ENCODE data around the gene RNF4. TPM values are rescaled to one million over a fixed set of nuclear protein-coding genes. Genes with fewer than 3 reads are reported as not detected.
"Not testable (repeated sequence)": the region's sequence is repeated elsewhere in the genome, so short reads cannot be mapped to it uniquely, and the experiment has no call there.

Gene RNF4
- total and polyA plus RNA-seq, 10 of the 15 experiments (the other 5 are each of a cell fraction or from before 2014, with no cell fraction given) = 34.9 to 145 (median 76.1) TPM

DNA sequence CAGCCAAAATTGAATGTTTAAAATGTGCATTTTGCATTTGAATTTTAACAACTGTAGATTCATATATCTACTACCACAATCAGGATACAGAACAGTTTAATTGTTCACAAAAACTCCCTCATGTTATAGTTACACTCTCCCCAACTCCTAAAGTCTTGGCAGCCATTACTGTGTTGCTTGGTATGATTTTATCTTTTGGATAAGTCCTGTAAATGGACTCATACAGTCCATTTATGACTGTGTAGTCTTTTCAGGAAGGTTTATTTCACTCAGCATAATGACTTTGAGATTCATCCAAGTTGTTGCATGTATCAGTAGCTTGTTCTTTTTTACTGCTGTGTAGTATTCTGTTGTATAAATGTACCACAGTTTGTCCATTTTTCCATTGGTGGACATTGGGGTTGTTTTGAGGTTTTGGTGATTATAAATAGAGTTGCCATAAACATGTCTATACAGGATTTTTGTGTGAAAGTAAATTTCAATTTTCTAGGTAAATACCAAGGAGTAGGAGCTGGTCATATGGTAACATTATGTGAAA lies 77.4 kb downstream of the RNF4 start:
- peaks cover 2% of the 10 kb centered on the region; the same call in 2 of the 3 replicates for H3K9me3 ChIP-seq (replicated peaks; ENCODE audit: control insufficient read depth, insufficient read depth, low read length)
- POLR2A ChIA-PET = interaction anchor here (0.5 kb wide), 1 partner anchor 41 kb away, joined by 5 read pairs; no protein-coding TSS in a partner anchor
- no peak overlapping the region for H3K27ac ChIP-seq (ENCODE audit: control insufficient read depth, insufficient read depth)
- in situ Hi-C loops (cut with MboI) (no loop called here), intact Hi-C loops (cut with micrococcal nuclease; ENCODE audit: unreplicated experiment) (no loop called here)
- no peak for DNase-seq (ENCODE audit: low read depth, low spot score)
- peaks cover 62% of the 10 kb centered on the region for H3K79me2 ChIP-seq (ENCODE audit: control insufficient read depth, insufficient read depth, low read length)
- CTCF ChIA-PET = interaction anchor here (1.4 kb wide), 2 partner anchors 9 to 11 kb away, joined by 5 to 6 read pairs; no protein-coding TSS in a partner anchor
- H3K4me1 ChIP-seq (ENCODE audit: control insufficient read depth, insufficient read depth, low read length) = no peaks in the 10 kb centered on the region; the same call in 1 of the 2 replicates
- no peak overlapping the region for H3K9ac ChIP-seq (ENCODE audit: control insufficient read depth, insufficient read depth, low read length)
- SMC1A ChIA-PET (ENCODE audit: uncharacterized antibody, unreplicated experiment) = interaction anchor here (0.7 kb wide), 1 partner anchor 17 kb away, joined by 3 read pairs; no protein-coding TSS in a partner anchor
- H3K27me3 ChIP-seq (replicated peaks in 1 of 2; ENCODE audit: control insufficient read depth in 2 of 2, insufficient read depth in 2 of 2, low read length in 1 of 2) = no peaks in the 10 kb centered on the region
- no peak overlapping the region for H3K4me2 ChIP-seq (ENCODE audit: control insufficient read depth, insufficient read depth)
- no peak for FAIRE-seq
- no peak for ATAC-seq
- no peak overlapping the region for H3K4me3 ChIP-seq
- RAD21 ChIA-PET (ENCODE audit: unreplicated experiment) = no interaction called here
- peak; percentile 50; the same call in 1 of the 2 replicates for TF ChIP-seq ZNF217 (IDR thresholded peaks at IDR 0.05)
- TF ChIP-seq CBFB (IDR thresholded peaks at IDR 0.05; ENCODE audit: low read depth) = no peak
- no peak for TF ChIP-seq ZBTB40 (IDR thresholded peaks at IDR 0.05; ENCODE audit: borderline replicate concordance)
- H2AFZ ChIP-seq (ENCODE audit: control insufficient read depth, low read depth, low read length) = no peak overlapping the region
- BruUV-seq (replicated peaks) = TSS peak; percentile 19
- no peaks in the 10 kb centered on the region; a peak in 1 of 4 replicates for H3K36me3 ChIP-seq (ENCODE audit: control insufficient read depth in 2 of 2, insufficient read depth in 2 of 2, low read length in 1 of 2)
- H4K20me1 ChIP-seq (ENCODE audit: control insufficient read depth, insufficient read depth) = no peaks in the 10 kb centered on the region; the same call in 1 of the 2 replicates

DNA sequence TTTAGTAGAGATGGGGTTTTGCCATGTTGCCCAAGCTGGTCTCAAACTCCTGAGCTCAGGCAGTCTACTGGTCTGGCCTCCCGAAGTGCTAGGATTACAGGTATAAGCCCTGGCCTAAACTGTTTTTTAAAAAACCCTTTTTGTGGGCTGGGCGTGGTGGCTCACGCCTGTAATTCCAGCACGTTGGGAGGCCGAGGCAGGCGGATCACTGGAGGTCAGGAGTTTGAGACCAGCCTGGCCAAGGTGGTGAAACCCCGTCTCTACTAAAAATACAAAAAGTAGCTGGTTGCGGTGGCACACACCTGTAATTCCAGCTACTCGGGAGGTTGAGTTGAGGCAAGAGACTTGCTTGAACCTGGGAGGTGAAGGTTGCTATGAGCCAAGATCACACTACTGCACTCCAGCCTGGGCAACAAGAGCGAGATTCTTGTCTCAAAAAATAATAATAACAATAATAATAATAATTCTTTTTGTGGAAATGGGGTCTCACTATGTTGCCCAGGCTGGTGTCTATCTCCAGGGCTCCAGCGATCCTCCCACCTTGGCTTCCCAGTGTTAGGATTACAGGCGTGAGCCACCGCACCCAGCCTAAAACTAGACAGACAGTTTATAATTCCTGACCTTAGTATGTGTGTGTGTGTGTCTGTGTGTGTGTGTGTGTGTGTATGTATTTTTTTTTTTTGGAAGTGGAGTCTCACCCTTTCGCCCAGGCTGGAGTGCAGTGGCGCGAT lies 78.2 kb downstream of the RNF4 start:
- RAD21 ChIA-PET (ENCODE audit: unreplicated experiment); BruUV-seq (replicated peaks); POLR2A ChIA-PET: not testable (repeated sequence)

More for the DNA sequence above, 78.2 kb downstream of the RNF4 start:
- H4K20me1 ChIP-seq (ENCODE audit: control insufficient read depth, insufficient read depth); H3K4me3 ChIP-seq; in situ Hi-C loops (cut with MboI); ATAC-seq; FAIRE-seq; H2AFZ ChIP-seq (ENCODE audit: control insufficient read depth, low read depth, low read length); H3K9me3 ChIP-seq (replicated peaks; ENCODE audit: control insufficient read depth, insufficient read depth, low read length); DNase-seq (ENCODE audit: low read depth, low spot score); H3K36me3 ChIP-seq (ENCODE audit: control insufficient read depth in 2 of 2, insufficient read depth in 2 of 2, low read length in 1 of 2); H3K27ac ChIP-seq (ENCODE audit: control insufficient read depth, insufficient read depth); intact Hi-C loops (cut with micrococcal nuclease; ENCODE audit: unreplicated experiment); H3K4me1 ChIP-seq (ENCODE audit: control insufficient read depth, insufficient read depth, low read length); H3K27me3 ChIP-seq (replicated peaks in 1 of 2; ENCODE audit: control insufficient read depth in 2 of 2, insufficient read depth in 2 of 2, low read length in 1 of 2); H3K9ac ChIP-seq (ENCODE audit: control insufficient read depth, insufficient read depth, low read length); H3K4me2 ChIP-seq (ENCODE audit: control insufficient read depth, insufficient read depth); SMC1A ChIA-PET (ENCODE audit: uncharacterized antibody, unreplicated experiment): not testable (repeated sequence)
- H3K79me2 ChIP-seq (ENCODE audit: control insufficient read depth, insufficient read depth, low read length) = peaks cover 60% of the 10 kb centered on the region
- WGBS (ENCODE audit: insufficient coverage, insufficient replicate concordance, low lambda C conversion rate, missing lambda C conversion rate) = 93% methylated on average over 16 of the region's 16 CpGs
- CTCF ChIA-PET = interaction anchor here (1.4 kb wide), 2 partner anchors 9 to 12 kb away, joined by 5 to 6 read pairs; no protein-coding TSS in a partner anchor

All from GM12878 (cell line).